ENCODE data around the gene SPTBN1. TPM values are rescaled to one million over a fixed set of nuclear protein-coding genes. Genes with fewer than 3 reads are reported as not detected.
"Not testable (repeated sequence)": the region's sequence is repeated elsewhere in the genome, so short reads cannot be mapped to it uniquely, and the experiment has no call there.

Gene SPTBN1
- total and polyA plus RNA-seq, 2 donors: 118 to 352 TPM

GRCh38 chr2:54524226-54524991 is 68.3 kb downstream of the SPTBN1 start:
- Histone ChIP-seq H3K4me1 (ENCODE audit: insufficient read depth) (no peaks in the 10 kb centered on the region), H3K27ac (ENCODE audit: low read depth) (no peak overlapping the region), H3K4me3 (ENCODE audit: low read depth, low read length) (no peak overlapping the region), H3K36me3 (ENCODE audit: insufficient read depth) (no peaks in the 10 kb centered on the region)
- WGBS: 79% methylated on average over 13 of the region's 13 CpGs
- no peak for DNase-seq (ENCODE audit: extremely low spot score)

- no peaks in the 10 kb centered on the region for H3K4me1 ChIP-seq (ENCODE audit: insufficient read depth)
Measured at GRCh38 chr2:54525321-54525720, 69.2 kb downstream of the SPTBN1 start.

DNA sequence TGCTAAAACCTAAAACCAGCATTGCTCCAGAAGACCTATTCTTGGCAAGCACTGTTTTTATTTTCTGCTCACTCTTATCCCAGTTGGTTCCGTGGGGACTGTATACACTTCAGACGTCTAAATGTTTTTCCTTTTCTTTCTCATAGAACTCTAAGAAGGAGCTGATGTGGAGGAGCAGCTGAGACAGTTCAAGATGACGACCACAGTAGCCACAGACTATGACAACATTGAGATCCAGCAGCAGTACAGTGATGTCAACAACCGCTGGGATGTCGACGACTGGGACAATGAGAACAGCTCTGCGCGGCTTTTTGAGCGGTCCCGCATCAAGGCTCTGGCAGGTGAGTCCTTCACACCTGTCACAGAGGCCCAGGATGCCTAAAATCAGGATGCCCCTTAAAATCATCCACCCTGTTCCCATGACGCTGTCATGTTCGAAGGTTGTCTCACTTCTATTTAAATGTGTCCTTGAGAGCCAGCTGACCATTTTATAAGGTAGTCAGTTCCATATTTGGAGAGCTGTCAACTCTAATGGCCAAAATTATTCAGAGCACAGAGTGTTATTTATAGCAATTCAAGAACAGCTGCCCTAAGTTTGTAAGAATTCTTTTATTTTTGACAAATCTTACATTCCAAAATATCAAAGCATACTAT is 70.2 kb downstream of the SPTBN1 start:
- H3K36me3 ChIP-seq (ENCODE audit: insufficient read depth): no peaks in the 10 kb centered on the region
- no peaks in the 10 kb centered on the region for H3K4me1 ChIP-seq (ENCODE audit: insufficient read depth)
- no peak overlapping the region for H3K27ac ChIP-seq (ENCODE audit: low read depth)
- H3K4me3 ChIP-seq (ENCODE audit: low read depth, low read length): no peak overlapping the region
- WGBS: 80% methylated on average over 12 of the region's 12 CpGs
- DNase-seq (ENCODE audit: extremely low spot score): no peak

More at GRCh38 chr2:54525321-54525720, 69.2 kb downstream of the SPTBN1 start:
- no peak overlapping the region for H3K4me3 ChIP-seq (ENCODE audit: low read depth, low read length)
- no peak for DNase-seq (ENCODE audit: extremely low spot score)
- WGBS: 88% methylated on average over 9 of the region's 9 CpGs
- no peaks in the 10 kb centered on the region for H3K36me3 ChIP-seq (ENCODE audit: insufficient read depth)
- no peak overlapping the region for H3K27ac ChIP-seq (ENCODE audit: low read depth)

DNA sequence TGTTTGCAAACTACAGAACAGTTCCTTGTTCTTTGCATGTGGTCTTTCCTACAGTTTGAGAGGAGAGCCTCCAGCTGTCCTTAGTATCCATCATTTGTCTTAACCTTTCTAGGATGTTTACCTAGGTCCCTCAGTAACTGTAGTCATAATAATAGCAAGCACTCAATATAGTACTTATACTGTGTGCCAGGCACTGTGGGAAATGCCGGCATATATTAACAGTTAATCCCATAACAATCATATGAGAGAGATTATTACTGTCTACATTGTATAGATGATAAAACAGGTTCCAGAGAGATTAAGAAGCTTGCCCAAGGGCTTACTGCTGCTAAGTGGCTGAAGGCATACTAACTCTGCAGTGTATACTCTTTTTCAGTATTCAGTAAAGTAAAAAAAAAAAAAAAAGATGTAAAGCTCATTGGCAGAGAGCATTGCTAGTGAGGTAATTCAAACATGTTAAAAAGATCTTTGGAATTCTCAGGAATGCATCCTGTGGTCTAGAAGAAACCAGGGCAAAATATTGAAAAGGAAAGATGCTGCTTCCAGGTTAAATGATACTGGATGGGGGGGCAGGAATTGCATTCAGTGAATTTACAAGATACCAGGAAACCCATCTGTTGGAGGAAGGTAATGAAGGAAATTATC is 72.3 kb downstream of the SPTBN1 start:
- DNase-seq (ENCODE audit: extremely low spot score): no peak
- no peak overlapping the region for H3K4me3 ChIP-seq (ENCODE audit: low read depth, low read length)
- H3K4me1 ChIP-seq (ENCODE audit: insufficient read depth): peaks cover 2% of the 10 kb centered on the region
- H3K36me3 ChIP-seq (ENCODE audit: insufficient read depth): no peaks in the 10 kb centered on the region
- H3K27ac ChIP-seq (ENCODE audit: low read depth): no peak overlapping the region
- WGBS: 42% methylated on average over 1 of the region's 1 CpG

DNA sequence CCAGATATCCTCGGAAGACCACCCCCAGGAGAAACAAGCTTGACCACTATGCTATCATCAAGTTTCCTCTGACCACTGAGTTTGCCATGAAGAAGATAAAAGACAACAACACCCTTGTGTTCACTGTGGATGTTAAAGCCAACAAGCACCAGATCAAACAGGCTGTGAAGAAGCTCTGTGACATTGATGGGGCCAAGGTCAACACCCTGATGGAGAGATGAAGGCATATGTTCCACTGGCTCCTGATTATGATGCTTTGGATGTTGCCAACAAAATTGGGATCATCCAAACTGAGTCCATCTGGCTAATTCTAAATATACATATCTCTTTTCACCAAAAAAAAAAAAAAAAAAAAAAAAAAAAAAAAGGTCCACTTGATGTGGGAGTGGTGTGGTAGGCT is 73.4 kb downstream of the SPTBN1 start:
- WGBS: 100% methylated on average over 1 of the region's 1 CpG
- H3K27ac ChIP-seq (ENCODE audit: low read depth); H3K4me3 ChIP-seq (ENCODE audit: low read depth, low read length); H3K36me3 ChIP-seq (ENCODE audit: insufficient read depth); H3K4me1 ChIP-seq (ENCODE audit: insufficient read depth); DNase-seq (ENCODE audit: extremely low spot score): not testable (repeated sequence)

- Histone ChIP-seq H3K4me1 (ENCODE audit: insufficient read depth) (peaks cover 2% of the 10 kb centered on the region), H3K4me3 (ENCODE audit: low read depth, low read length) (no peak overlapping the region), H3K36me3 (ENCODE audit: insufficient read depth) (no peaks in the 10 kb centered on the region), H3K27ac (ENCODE audit: low read depth) (no peak overlapping the region)
- no peak for DNase-seq (ENCODE audit: extremely low spot score)
- WGBS: 84% methylated on average over 2 of the region's 2 CpGs
Measured at GRCh38 chr2:54529935-54530334, 73.8 kb downstream of the SPTBN1 start.

DNA sequence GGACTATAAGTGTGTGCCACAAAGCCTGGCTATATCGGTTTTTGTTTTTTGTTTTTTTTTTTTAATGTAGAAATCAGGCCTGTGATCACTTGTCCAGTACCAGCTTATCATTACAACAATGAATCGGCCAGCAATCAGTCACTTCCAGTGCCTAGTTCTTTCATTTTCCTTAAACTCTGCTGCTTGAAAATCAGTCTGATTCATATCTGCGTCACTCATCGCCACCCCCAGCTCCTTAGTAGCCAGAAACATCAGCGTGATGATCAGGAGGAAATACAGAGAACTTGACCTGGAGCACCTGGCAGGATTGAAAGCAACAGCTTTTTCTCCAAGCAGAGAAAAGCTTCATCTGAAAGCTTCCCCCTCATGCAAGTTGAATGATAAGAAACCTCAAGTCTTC is 75.4 kb downstream of the SPTBN1 start:
- no peak overlapping the region for H3K27ac ChIP-seq (ENCODE audit: low read depth)
- WGBS: 65% methylated on average over 5 of the region's 5 CpGs
- no peaks in the 10 kb centered on the region for H3K36me3 ChIP-seq (ENCODE audit: insufficient read depth)
- no peak overlapping the region for H3K4me3 ChIP-seq (ENCODE audit: low read depth, low read length)
- no peak for DNase-seq (ENCODE audit: extremely low spot score)
- peaks cover 2% of the 10 kb centered on the region for H3K4me1 ChIP-seq (ENCODE audit: insufficient read depth)

- no peak for DNase-seq (ENCODE audit: extremely low spot score)
- Histone ChIP-seq H3K27ac (ENCODE audit: low read depth) (no peak overlapping the region), H3K4me1 (ENCODE audit: insufficient read depth) (peaks cover 2% of the 10 kb centered on the region), H3K4me3 (ENCODE audit: low read depth, low read length) (no peak overlapping the region), H3K36me3 (ENCODE audit: insufficient read depth) (no peaks in the 10 kb centered on the region)
- WGBS: 88% methylated on average over 1 of the region's 1 CpG
Measured at GRCh38 chr2:54534221-54534620, 78.1 kb downstream of the SPTBN1 start.

- DNase-seq (ENCODE audit: extremely low spot score): no peak
- no peak overlapping the region for H3K4me3 ChIP-seq (ENCODE audit: low read depth, low read length)
- H3K27ac ChIP-seq (ENCODE audit: low read depth): no peak overlapping the region
- H3K4me1 ChIP-seq (ENCODE audit: insufficient read depth): peaks cover 2% of the 10 kb centered on the region
- no peaks in the 10 kb centered on the region for H3K36me3 ChIP-seq (ENCODE audit: insufficient read depth)
- 82% methylated on average over 2 of the region's 2 CpGs for WGBS
Measured at GRCh38 chr2:54534625-54535024, 78.5 kb downstream of the SPTBN1 start.

DNA sequence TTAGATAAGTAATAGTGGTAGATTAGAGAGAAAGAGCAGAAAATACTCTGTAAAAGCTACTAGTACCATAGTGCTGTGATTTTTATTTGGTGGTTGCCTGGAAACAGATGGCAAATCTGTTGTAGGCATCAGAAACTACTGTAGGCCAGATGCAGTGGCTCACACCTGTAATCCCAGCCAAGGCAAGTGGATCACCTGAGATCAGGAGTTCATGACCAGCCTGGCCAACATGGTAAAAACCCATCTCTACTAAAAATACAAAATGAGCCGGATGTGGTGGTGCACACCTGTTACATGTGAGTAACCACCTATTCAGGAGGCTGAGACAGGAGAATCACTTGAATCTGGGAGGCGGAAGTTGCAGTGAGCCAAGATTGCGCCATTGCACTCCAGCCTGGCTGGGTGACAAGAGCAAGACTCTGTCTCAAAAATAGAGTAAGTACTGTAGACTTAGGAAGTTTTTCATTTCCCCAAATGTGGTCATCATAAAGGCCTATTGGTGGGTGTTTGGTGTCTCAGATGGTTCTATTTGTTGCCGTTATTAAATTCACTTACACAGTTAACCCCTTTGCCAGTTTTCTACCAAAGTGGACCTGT is 79.6 kb downstream of the SPTBN1 start:
- WGBS: 90% methylated on average over 4 of the region's 4 CpGs
- H3K4me1 ChIP-seq (ENCODE audit: insufficient read depth): peaks cover 2% of the 10 kb centered on the region

GRCh38 chr2:54536720-54537119 is 80.6 kb downstream of the SPTBN1 start:
- H3K4me1 ChIP-seq (ENCODE audit: insufficient read depth): peaks cover 2% of the 10 kb centered on the region
- 98% methylated on average over 2 of the region's 2 CpGs for WGBS
- H3K27ac ChIP-seq (ENCODE audit: low read depth): no peak overlapping the region
- no peak for DNase-seq (ENCODE audit: extremely low spot score)
- H3K4me3 ChIP-seq (ENCODE audit: low read depth, low read length): no peak overlapping the region
- no peaks in the 10 kb centered on the region for H3K36me3 ChIP-seq (ENCODE audit: insufficient read depth)

More for the DNA sequence above, 79.6 kb downstream of the SPTBN1 start:
- Histone ChIP-seq H3K27ac (ENCODE audit: low read depth) (no peak overlapping the region), H3K4me3 (ENCODE audit: low read depth, low read length) (no peak overlapping the region), H3K36me3 (ENCODE audit: insufficient read depth) (no peaks in the 10 kb centered on the region)
- no peak for DNase-seq (ENCODE audit: extremely low spot score)

DNA sequence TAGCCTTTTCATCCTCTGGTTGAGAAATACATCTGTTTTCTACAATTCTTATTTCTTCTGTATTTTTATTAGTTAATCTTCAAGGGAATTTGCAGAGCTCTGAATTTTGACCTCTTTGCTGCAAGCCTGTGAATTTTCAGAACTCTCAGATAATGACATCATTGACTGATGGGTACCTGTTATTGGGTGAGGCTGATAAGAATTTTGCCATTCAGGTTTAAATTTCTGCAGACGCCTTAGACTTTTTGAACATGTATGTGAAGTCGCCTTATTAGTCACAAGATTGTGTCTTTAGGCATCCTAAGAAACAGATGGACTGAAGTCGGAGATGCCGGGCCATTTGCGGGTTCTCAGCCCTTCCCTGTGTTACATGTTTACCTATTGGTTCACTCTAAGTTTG is 82.4 kb downstream of the SPTBN1 start:
- no peak overlapping the region for H3K27ac ChIP-seq (ENCODE audit: low read depth)
- DNase-seq (ENCODE audit: extremely low spot score): no peak
- H3K4me3 ChIP-seq (ENCODE audit: low read depth, low read length): no peak overlapping the region
- no peaks in the 10 kb centered on the region for H3K36me3 ChIP-seq (ENCODE audit: insufficient read depth)
- WGBS: 97% methylated on average over 5 of the region's 5 CpGs
- H3K4me1 ChIP-seq (ENCODE audit: insufficient read depth): no peaks in the 10 kb centered on the region

DNA sequence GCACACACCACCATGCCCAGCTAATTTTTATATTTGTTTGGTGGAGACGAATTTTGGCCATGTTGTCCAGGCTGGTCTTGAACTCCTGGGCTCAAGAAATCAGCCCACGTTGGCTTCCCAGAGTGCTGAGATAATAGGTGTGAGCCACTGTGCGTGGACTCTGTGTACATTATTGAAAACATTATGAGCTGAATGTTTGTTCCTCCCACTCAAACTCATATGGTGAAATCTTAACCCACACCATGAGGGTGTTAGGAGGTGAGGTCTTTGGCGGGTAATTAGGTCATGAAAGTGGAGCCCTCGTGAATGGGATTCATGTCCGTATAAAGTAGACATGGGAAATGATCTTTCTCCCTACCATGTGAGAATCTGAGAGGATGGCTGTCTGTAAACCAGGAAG is 83.6 kb downstream of the SPTBN1 start:
- WGBS: 90% methylated on average over 6 of the region's 6 CpGs
- Histone ChIP-seq H3K4me3 (ENCODE audit: low read depth, low read length) (no peak overlapping the region), H3K4me1 (ENCODE audit: insufficient read depth) (no peaks in the 10 kb centered on the region), H3K27ac (ENCODE audit: low read depth) (no peak overlapping the region), H3K36me3 (ENCODE audit: insufficient read depth) (no peaks in the 10 kb centered on the region)
- no peak for DNase-seq (ENCODE audit: extremely low spot score)

DNA sequence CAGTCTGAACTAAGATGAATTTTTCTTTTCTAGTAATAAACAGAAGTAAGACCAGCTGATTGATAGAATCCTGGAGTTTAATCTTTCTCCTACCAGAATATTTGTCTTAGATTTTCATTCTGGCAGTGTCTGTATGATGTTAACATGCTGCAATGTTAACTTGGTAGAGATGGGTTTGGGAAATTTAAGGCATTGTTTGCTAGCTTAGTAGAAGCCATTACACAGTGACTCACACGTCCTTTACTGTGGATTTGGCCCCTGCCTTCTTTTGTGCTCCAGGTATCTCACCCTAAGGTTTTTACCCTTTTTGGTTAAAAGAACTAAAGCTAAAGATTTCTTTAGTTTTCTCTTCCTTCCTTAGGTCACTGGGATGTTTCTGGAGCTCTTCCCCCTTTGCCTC is 84.1 kb downstream of the SPTBN1 start:
- 57% methylated on average over 1 of the region's 1 CpG for WGBS
- H3K4me1 ChIP-seq (ENCODE audit: insufficient read depth): no peaks in the 10 kb centered on the region
- DNase-seq (ENCODE audit: extremely low spot score): no peak
- no peaks in the 10 kb centered on the region for H3K36me3 ChIP-seq (ENCODE audit: insufficient read depth)
- no peak overlapping the region for H3K4me3 ChIP-seq (ENCODE audit: low read depth, low read length)
- H3K27ac ChIP-seq (ENCODE audit: low read depth): no peak overlapping the region
